ENCODE results near the gene ALPP.
"Not testable (repeated sequence)": the region's sequence is repeated elsewhere in the genome, so short reads cannot be mapped to it uniquely, and the experiment has no call there.

- not testable (repeated sequence) for TF ChIP-seq ZNF24 (tag by site-specific recombination; IDR thresholded peaks at IDR 0.05); PRDM10 (tag by site-specific recombination; IDR thresholded peaks at IDR 0.05); FEZF1 (tag by site-specific recombination; IDR thresholded peaks at IDR 0.05); TCF7L2 (IDR thresholded peaks at IDR 0.05; ENCODE audit: borderline replicate concordance, low read depth, low read length); INSM2 (tag by site-specific recombination; IDR thresholded peaks at IDR 0.05); ZNF114 (tag by site-specific recombination; IDR thresholded peaks at IDR 0.05)
- 0 out of 2 replicates have a peak, but pooled peaks have one; percentile 9 for TF ChIP-seq CTCF (tag by site-specific recombination; IDR thresholded peaks at IDR 0.05)
Observed at GRCh38 chr2:232335206-232335858, 43.2 kb upstream of the ALPP start.

Measured in HEK293 (cell line).